Tibial nerve (tissue), 4 donors: ENCODE results near the gene SMIM20. TPM values are rescaled to one million over a fixed set of nuclear protein-coding genes. Genes with fewer than 3 reads are reported as not detected.
A peak's percentile ranks its signal among the peaks of the same experiment; 100 is the strongest.

Experiments used
- DNase-seq, 2 donors: peaks; one replicate each; pipeline ENCODE4 v3.0.0-alpha.2; 2019; ENCODE audit warnings: low spot score in 2 of 2
- H3K27ac ChIP-seq, 4 donors: fragments of 200-600 bp; sonication (generic) in 3 of 4; one replicate each; pipeline ENCODE4 v1.5.1; 2017 to 2019; ENCODE audit warnings: mild to moderate bottlenecking in 1 of 4
- H3K27me3 ChIP-seq, 2 donors: fragments of 200-600 bp; sonication (generic) in 1 of 2; one replicate each; pipeline versions ENCODE4 v1.5.1 to v1.6.0; 2017 to 2019
- H3K36me3 ChIP-seq, 3 donors: fragments of 200-600 bp; sonication (generic); one replicate each; pipeline ENCODE4 v1.5.1; 2018 to 2019
- H3K4me1 ChIP-seq, 4 donors: fragments of 200-600 bp; sonication (generic) in 3 of 4; one replicate each; pipeline ENCODE4 v1.5.1; 2017 to 2019
- H3K4me3 ChIP-seq, 4 donors: fragments of 200-600 bp; sonication (generic) in 3 of 4; one replicate each; pipeline ENCODE4 v1.5.1; 2017 to 2019; ENCODE audit warnings: mild to moderate bottlenecking in 1 of 4, moderate library complexity in 1 of 4
- H3K9me3 ChIP-seq, 4 donors: fragments of 200-600 bp; sonication (generic) in 3 of 4; one replicate each; pipeline ENCODE4 v1.5.1; 2017 to 2019
- CTCF ChIP-seq, 5 experiments: fragments of 200-600 bp in 3 of 5; fragments of 450-650 bp in 2 of 5; sonication (generic) in 3 of 5; IDR thresholded peaks; one replicate each; pipeline ENCODE4 v1.5.1; 2016 to 2019; ENCODE audit warnings: antibody characterized with exemption in 5 of 5, mild to moderate bottlenecking in 3 of 5, moderate library complexity in 2 of 5
- EP300 ChIP-seq, 2 donors: sonication (generic); formaldehyde crosslinking; IDR thresholded peaks; one replicate each; pipeline ENCODE4 v1.6.1; 2017; ENCODE audit warnings: antibody characterized with exemption in 2 of 2, mild to moderate bottlenecking in 1 of 2
- POLR2A ChIP-seq, 2 donors: fragments of 450-650 bp; IDR thresholded peaks; one replicate each; pipeline ENCODE4 v1.6.1; 2017; ENCODE audit warnings: antibody characterized with exemption in 2 of 2, mild to moderate bottlenecking in 2 of 2, moderate library complexity in 2 of 2
- WGBS, 2 donors: methylation state at CpG; one replicate each; pipeline ENCODE4 v1.1.5; 2018; 5-methylcytosine and 5-hydroxymethylcytosine counted together
- total RNA-seq, 4 donors: library from RNA; depleted of rRNA; stranded (reverse); fragments of >200 nt; gene quantifications; one replicate each; pipeline ENCODE4 v1.1.0, GENCODE V29; 2016

The SMIM20 gene
- total RNA-seq, 4 donors from 2014 or later, result 14.7 to 31.0 (median 20.9) TPM

- H3K9me3 ChIP-seq, result no peaks in the 10 kb centered on the region
- DNase-seq, result no peak
- H3K27me3 ChIP-seq, result no peaks in the 10 kb centered on the region
- WGBS, 2 donors, result 79 to 81% methylated on average over 3 of the region's 3 CpGs
- no peak overlapping the region for H3K4me3 ChIP-seq
- no peaks in the 10 kb centered on the region for H3K36me3 ChIP-seq
- H3K4me1 ChIP-seq, result peaks cover 0 to 8% (median 0%) of the 10 kb centered on the region in 4 donors
- H3K27ac ChIP-seq, result no peak overlapping the region
- no peak for TF ChIP-seq EP300 (IDR thresholded peaks at IDR 0.05)
- TF ChIP-seq CTCF (IDR thresholded peaks at IDR 0.05), result no peak
- TF ChIP-seq POLR2A (IDR thresholded peaks at IDR 0.05), result no peak
These were observed 52.2 kb downstream of the SMIM20 start for GRCh38 chr4:25966171-25966570.

- DNase-seq, result no peak
- no peak overlapping the region for H3K27ac ChIP-seq
- peaks cover 0 to 8% (median 0%) of the 10 kb centered on the region in 4 donors for H3K4me1 ChIP-seq
- TF ChIP-seq CTCF (IDR thresholded peaks at IDR 0.05) (no peak), EP300 (IDR thresholded peaks at IDR 0.05) (no peak), POLR2A (IDR thresholded peaks at IDR 0.05) (no peak)
- WGBS, 2 donors, result 73 to 78% methylated on average over 13 of the region's 13 CpGs
- no peaks in the 10 kb centered on the region for H3K27me3 ChIP-seq
- H3K4me3 ChIP-seq, result no peak overlapping the region
- H3K9me3 ChIP-seq, result no peaks in the 10 kb centered on the region
- H3K36me3 ChIP-seq, result no peaks in the 10 kb centered on the region
These were observed 55.5 kb downstream of the SMIM20 start for GRCh38 chr4:25969374-25970155.

GRCh38 chr4:25970226-25970675 is 56.2 kb downstream of the SMIM20 start:
- Histone ChIP-seq H3K27ac (peak overlapping the region in 1 of 4 donors; percentile 10), H3K9me3 (no peaks in the 10 kb centered on the region), H3K4me3 (no peak overlapping the region), H3K27me3 (no peaks in the 10 kb centered on the region), H3K36me3 (no peaks in the 10 kb centered on the region), H3K4me1 (peaks cover 0 to 8% (median 0%) of the 10 kb centered on the region in 4 donors)
- TF ChIP-seq POLR2A (IDR thresholded peaks at IDR 0.05), result no peak
- DNase-seq, result no peak
- 40 to 46% methylated on average over 13 of the region's 13 CpGs for WGBS, 2 donors

GRCh38 chr4:25970691-25971432 is 56.8 kb downstream of the SMIM20 start:
- no peaks in the 10 kb centered on the region for H3K27me3 ChIP-seq
- 54 to 67% methylated on average over 5 of the region's 6 CpGs for WGBS, 2 donors
- no peak for TF ChIP-seq POLR2A (IDR thresholded peaks at IDR 0.05)
- no peak for TF ChIP-seq CTCF (IDR thresholded peaks at IDR 0.05)
- no peak for TF ChIP-seq EP300 (IDR thresholded peaks at IDR 0.05)
- H3K36me3 ChIP-seq, result no peaks in the 10 kb centered on the region
- no peaks in the 10 kb centered on the region for H3K9me3 ChIP-seq
- no peak for DNase-seq
- peaks cover 0 to 8% (median 0%) of the 10 kb centered on the region in 4 donors for H3K4me1 ChIP-seq
- peak overlapping the region in 1 of 4 donors; percentile 10 for H3K27ac ChIP-seq
- H3K4me3 ChIP-seq, result no peak overlapping the region

- H3K4me1 ChIP-seq, result peaks cover 0 to 8% (median 0%) of the 10 kb centered on the region in 4 donors
- WGBS, 2 donors, result 95 to 97% methylated on average over 4 of the region's 4 CpGs
- no peak overlapping the region for H3K27ac ChIP-seq
- no peaks in the 10 kb centered on the region for H3K27me3 ChIP-seq
- H3K9me3 ChIP-seq, result no peaks in the 10 kb centered on the region
- no peak for TF ChIP-seq POLR2A (IDR thresholded peaks at IDR 0.05)
- no peak for TF ChIP-seq EP300 (IDR thresholded peaks at IDR 0.05)
- no peak for TF ChIP-seq CTCF (IDR thresholded peaks at IDR 0.05)
- no peak for DNase-seq
- H3K36me3 ChIP-seq, result no peaks in the 10 kb centered on the region
- no peak overlapping the region for H3K4me3 ChIP-seq
These were observed 58.3 kb downstream of the SMIM20 start for GRCh38 chr4:25972366-25972765.
